ENCODE results near the gene ITGA11.

The ITGA11 gene, protein sequence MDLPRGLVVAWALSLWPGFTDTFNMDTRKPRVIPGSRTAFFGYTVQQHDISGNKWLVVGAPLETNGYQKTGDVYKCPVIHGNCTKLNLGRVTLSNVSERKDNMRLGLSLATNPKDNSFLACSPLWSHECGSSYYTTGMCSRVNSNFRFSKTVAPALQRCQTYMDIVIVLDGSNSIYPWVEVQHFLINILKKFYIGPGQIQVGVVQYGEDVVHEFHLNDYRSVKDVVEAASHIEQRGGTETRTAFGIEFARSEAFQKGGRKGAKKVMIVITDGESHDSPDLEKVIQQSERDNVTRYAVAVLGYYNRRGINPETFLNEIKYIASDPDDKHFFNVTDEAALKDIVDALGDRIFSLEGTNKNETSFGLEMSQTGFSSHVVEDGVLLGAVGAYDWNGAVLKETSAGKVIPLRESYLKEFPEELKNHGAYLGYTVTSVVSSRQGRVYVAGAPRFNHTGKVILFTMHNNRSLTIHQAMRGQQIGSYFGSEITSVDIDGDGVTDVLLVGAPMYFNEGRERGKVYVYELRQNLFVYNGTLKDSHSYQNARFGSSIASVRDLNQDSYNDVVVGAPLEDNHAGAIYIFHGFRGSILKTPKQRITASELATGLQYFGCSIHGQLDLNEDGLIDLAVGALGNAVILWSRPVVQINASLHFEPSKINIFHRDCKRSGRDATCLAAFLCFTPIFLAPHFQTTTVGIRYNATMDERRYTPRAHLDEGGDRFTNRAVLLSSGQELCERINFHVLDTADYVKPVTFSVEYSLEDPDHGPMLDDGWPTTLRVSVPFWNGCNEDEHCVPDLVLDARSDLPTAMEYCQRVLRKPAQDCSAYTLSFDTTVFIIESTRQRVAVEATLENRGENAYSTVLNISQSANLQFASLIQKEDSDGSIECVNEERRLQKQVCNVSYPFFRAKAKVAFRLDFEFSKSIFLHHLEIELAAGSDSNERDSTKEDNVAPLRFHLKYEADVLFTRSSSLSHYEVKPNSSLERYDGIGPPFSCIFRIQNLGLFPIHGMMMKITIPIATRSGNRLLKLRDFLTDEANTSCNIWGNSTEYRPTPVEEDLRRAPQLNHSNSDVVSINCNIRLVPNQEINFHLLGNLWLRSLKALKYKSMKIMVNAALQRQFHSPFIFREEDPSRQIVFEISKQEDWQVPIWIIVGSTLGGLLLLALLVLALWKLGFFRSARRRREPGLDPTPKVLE

DNA sequence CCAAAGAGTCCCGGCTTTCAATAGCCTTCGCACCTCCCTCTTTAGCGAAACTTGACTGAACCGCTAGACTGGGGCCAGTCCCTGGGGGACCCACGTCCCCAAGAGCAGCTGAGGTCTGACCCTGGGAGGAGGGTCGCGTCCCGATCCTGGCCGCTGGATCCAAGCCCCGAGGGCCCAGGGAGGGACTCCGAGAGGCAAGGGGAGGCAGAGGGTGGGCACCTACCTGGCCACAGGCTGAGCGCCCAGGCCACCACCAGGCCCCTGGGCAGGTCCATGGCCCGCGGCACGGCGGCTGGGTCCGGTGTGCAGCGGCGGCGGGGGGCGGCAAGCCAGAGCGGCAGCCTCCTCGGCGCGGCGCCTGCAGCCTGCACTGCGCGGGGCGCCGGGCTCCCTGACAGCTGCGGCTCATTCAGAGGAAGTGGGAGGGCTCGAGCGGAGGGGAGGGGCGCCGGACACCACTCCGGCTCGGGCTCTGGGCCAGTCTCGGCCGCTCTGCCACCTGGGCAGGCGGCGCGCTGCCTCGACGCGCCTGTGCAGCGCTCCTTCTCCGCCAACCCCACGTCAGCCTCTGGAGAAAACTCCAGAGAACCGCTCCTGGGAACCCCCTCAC, at the start of gene ITGA11:
TSS of gene ITGA11 (minus strand) at position 372 of the 610 bp plus-strand sequence. CDS start at position 275, 97 bp downstream.
- no peak for TF ChIP-seq JUND (IDR thresholded peaks at IDR 0.05; ENCODE audit: low read depth)
- DNase-seq (ENCODE audit: low read depth in 1 of 2, low spot score in 1 of 2): peak; percentile 55 to 60
- in situ Hi-C loops (cut with HindIII; ENCODE audit: low pct_unique_long_range_greater_than_20kb, low sequenced_read_pairs): no loop called here

DNA sequence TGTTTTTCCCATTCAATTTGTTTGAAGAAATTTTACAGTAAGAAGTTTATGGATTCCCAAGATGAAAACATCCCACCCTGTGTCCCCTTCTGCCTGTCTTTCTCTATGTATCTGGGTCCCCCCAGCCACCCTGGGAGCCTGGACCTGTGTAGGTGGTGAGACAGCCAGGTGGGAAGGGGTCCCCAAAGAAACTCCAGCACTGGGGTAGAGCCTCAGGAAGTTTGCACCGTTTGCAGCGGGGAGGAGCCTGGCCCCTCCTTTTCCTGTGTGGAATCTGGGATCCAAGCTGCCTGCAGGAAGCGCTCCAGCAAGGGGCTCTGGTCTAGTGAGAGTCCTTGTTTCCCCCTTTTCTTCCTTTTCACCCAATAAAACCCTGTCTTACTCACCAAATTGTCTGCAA, 49.4 kb upstream of the ITGA11 start:
- in situ Hi-C loops (cut with HindIII; ENCODE audit: low pct_unique_long_range_greater_than_20kb, low sequenced_read_pairs): no loop called here
- TF ChIP-seq JUND (IDR thresholded peaks at IDR 0.05; ENCODE audit: low read depth): no peak
- DNase-seq (ENCODE audit: low read depth in 1 of 2, low spot score in 1 of 2): no peak

DNA sequence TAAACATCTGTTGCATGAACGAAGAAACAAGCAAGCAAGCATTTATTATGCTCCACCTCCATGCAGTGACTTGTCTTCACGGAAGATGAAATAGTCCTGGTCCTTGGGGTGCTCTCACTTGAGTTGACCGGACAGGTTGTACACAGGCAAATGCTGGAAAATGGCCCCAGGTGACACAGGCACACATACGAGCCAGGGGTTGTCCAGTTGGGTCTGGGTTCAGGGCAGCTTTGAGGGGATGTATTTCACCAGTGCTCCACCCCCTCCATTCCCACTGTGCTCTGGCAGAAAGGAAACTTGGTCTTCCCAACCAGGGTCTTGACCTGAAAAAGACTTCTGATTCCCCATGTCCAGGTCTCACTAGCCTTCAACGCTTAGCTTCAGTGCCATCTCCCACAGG, 48.3 kb upstream of the ITGA11 start:
- DNase-seq (ENCODE audit: low read depth in 1 of 2, low spot score in 1 of 2): no peak
- TF ChIP-seq JUND (IDR thresholded peaks at IDR 0.05; ENCODE audit: low read depth): no peak
- in situ Hi-C loops (cut with HindIII; ENCODE audit: low pct_unique_long_range_greater_than_20kb, low sequenced_read_pairs): no loop called here

DNA sequence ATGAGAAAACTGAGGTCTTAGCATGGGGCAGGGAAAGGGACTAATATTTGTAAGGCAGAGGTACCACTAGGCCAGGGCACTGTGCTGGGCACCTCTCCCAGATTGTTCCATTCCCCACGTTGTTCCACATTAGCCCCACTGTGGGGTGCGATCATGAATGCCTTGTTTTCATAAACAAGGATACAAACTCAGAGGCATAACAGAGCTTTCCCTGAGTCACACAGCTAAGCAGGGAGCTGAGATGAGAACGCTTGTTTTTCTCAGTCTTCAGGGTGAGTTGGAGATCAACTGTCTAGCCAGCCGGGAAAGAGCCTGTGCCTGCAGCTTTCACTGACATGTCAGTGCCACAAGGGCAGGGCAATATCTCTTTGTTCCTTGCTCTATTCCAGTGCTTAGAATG, 47.9 kb upstream of the ITGA11 start:
- DNase-seq (ENCODE audit: low read depth in 1 of 2, low spot score in 1 of 2): no peak
- in situ Hi-C loops (cut with HindIII; ENCODE audit: low pct_unique_long_range_greater_than_20kb, low sequenced_read_pairs): no loop called here
- no peak for TF ChIP-seq JUND (IDR thresholded peaks at IDR 0.05; ENCODE audit: low read depth)

DNA sequence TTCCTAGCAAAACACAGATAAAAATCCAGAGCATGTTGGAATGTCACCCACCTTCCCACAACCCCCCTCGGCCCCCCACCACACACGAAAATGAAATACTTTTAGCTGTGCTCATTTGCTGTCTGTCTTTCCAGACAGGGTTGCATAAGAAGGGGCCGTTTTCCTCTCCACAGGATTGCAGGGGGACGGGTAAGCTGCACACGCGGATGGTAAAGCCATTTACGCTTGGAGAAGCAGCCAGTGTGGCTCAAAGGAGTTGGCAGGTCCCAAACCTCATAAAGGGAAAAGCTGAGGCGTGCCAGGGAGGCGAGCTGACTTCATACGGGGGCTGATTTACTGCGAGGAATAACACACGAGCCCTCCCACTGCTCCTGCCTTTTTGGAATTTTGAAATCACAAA, 47.4 kb upstream of the ITGA11 start:
- in situ Hi-C loops (cut with HindIII; ENCODE audit: low pct_unique_long_range_greater_than_20kb, low sequenced_read_pairs): no loop called here
- no peak for DNase-seq (ENCODE audit: low read depth in 1 of 2, low spot score in 1 of 2)
- no peak for TF ChIP-seq JUND (IDR thresholded peaks at IDR 0.05; ENCODE audit: low read depth)

DNA sequence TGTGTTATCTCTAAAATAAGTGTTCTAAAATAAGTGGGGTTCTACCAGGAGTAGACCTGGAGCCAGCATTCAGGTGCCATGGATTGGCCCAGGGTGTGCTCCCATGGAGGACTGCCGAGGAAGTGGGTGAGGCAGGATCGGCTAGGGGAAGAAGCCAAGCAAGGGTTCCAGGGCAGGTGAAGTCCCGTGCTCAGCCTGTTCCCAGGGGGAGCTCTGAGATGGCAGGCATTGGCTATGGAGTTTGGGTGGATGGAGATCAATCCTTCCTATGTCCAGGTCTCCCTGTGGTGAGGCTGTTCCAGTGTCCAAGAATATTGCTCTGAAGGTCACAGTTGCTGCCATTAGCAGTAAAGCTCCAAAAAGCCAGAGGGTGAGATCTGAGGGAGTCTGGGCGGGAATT, 46.9 kb upstream of the ITGA11 start:
- no peak for TF ChIP-seq JUND (IDR thresholded peaks at IDR 0.05; ENCODE audit: low read depth)
- DNase-seq (ENCODE audit: low read depth in 1 of 2, low spot score in 1 of 2): no peak
- in situ Hi-C loops (cut with HindIII; ENCODE audit: low pct_unique_long_range_greater_than_20kb, low sequenced_read_pairs): no loop called here

DNA sequence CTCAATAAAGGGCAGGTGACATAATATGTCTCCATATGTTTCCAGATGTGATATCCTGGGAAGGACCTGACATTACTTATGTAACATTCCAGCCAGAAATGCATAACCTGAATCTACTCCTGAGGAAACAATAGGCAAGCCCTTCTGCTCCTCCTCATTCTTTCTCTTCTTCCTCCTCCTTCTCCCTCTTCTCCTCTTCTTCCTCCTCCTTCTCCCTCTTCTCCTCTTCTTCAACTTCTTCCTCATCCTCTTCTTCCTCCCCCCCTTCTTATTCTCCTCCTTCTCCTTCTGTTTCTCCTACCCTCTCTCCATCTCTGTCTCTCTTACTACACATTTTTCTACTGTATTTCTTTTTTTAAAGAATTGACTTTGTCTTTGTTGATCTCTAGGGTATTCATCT, 43.5 kb upstream of the ITGA11 start:
- in situ Hi-C loops (cut with HindIII; ENCODE audit: low pct_unique_long_range_greater_than_20kb, low sequenced_read_pairs): no loop called here
- no peak for TF ChIP-seq JUND (IDR thresholded peaks at IDR 0.05; ENCODE audit: low read depth)

DNA sequence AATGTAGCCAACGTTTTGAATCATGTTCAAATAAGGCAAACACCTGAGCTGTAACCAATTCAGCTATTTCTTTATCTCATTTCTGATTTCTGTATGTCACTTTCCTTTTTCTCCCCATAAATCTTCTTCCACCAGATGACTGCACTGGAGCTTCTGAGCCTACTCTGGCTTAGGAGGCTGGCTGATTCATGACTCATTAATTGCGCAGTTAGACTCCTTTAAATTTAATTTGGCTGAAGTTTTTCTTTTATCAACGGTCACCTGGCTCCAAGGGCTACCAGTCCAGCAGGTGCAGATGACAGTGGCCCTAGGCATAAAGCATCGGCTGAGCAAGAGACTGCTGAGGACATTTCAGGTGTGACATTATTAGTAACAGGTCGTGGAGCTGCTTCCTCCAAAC, 39.6 kb upstream of the ITGA11 start:
- no peak for TF ChIP-seq JUND (IDR thresholded peaks at IDR 0.05; ENCODE audit: low read depth)
- in situ Hi-C loops (cut with HindIII; ENCODE audit: low pct_unique_long_range_greater_than_20kb, low sequenced_read_pairs): no loop called here
- no peak for DNase-seq (ENCODE audit: low read depth in 1 of 2, low spot score in 1 of 2)

More for the DNA sequence above, 43.5 kb upstream of the ITGA11 start:
- DNase-seq (ENCODE audit: low read depth in 1 of 2, low spot score in 1 of 2): no peak

DNA sequence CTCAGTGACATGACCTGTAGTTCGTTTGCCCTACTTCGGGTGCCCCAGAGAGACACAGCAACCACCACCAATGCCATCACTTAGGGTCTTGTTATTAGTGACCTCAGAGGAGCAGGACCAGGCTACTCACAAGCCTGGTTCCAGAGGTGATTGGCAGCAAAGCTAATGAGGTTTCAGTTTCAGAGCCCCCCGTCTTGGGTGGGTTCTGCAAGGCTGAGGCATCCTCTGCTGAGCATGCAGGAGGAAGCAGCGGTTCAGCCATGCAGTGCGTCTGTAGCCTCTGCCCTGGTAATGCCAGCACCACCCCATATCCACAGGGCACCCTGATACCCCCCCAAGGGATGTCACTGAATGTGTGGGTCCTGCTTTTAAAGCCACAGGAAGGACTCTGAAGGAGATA, 39.0 kb upstream of the ITGA11 start:
- in situ Hi-C loops (cut with HindIII; ENCODE audit: low pct_unique_long_range_greater_than_20kb, low sequenced_read_pairs): no loop called here
- DNase-seq (ENCODE audit: low read depth in 1 of 2, low spot score in 1 of 2): no peak
- TF ChIP-seq JUND (IDR thresholded peaks at IDR 0.05; ENCODE audit: low read depth): no peak

DNA sequence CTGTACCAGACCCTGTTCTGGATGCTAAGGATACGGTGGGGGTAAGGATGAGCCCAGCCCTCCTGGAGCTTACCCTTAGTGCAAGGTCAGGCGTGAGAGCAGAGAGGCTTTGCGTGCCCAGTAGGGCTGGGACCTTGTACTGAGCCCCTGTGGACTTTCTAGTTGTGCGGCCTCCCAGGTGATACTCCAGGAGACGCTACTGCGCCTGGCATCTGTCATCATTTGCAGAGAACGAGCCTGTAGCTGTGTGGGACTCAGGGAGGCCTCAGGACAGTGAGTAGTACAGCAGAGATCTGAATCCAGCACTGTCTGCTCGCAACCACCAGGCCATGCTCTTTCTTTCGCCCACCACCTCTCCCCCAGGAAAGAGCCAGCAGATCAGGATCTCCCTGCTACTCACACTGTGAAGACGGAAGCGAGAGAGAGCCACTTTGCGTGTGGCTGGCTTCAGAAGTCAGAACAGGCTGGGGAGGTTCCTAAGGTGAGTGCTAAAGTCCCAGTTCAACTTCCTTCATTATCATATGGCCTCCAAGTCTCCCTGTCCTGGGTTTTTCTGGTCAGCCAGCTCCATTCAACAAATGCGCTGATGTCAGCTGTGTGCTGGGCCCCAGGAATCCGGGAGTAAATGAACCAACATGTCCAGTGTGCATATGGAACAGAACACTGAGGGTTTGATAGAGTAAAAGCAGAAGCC, 38.2 kb upstream of the ITGA11 start:
- no peak for DNase-seq (ENCODE audit: low read depth in 1 of 2, low spot score in 1 of 2)
- no peak for TF ChIP-seq JUND (IDR thresholded peaks at IDR 0.05; ENCODE audit: low read depth)
- in situ Hi-C loops (cut with HindIII; ENCODE audit: low pct_unique_long_range_greater_than_20kb, low sequenced_read_pairs): no loop called here

DNA sequence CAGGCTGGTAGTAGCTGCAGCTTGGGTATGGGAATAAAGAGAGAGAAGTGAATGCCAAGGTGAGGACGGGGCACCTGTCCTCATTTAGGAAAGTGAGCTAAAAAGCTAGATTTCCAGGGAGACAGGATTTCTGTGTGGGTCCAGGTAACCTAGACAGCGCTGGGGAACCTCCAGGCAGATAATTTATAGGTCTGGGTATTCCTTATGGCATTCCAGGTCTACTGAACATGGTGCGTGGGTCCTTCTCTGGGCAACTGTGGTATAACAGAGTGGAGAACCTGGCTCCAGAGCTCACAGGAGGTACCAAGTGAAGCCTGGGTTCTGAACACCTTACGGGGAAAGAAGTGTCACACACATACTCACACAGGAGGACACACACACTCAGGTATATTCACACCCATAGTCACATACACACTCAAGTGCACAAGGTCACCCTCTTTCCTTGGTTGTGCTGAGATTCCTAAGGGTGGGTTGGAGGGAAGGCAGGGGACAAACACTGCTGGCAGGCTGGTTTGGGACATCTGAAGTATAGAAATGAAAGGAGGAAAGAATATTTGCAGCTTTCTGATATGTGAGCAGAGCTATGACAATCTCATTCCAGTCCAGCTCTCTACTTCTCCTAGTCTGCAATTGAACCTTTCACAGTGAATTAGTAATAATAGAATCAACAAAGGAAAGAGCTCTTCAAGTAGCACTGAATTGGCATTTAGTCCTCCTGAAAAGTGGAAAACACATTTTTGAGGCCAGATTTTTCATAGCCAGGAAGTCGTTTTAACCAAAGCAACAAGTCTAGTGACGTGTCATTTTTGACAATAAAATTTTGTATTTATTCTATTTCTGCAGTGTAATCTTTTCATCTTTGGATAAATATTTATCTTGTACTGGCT, 37.4 kb upstream of the ITGA11 start:
- no peak for TF ChIP-seq JUND (IDR thresholded peaks at IDR 0.05; ENCODE audit: low read depth)
- no peak for DNase-seq (ENCODE audit: low read depth in 1 of 2, low spot score in 1 of 2)
- in situ Hi-C loops (cut with HindIII; ENCODE audit: low pct_unique_long_range_greater_than_20kb, low sequenced_read_pairs): no loop called here

All from T47D (cell line).